Measurements from ENCODE around the gene CCDC74A.
"Not testable (repeated sequence)": the region's sequence is repeated elsewhere in the genome, so short reads cannot be mapped to it uniquely, and the experiment has no call there.

GRCh38 chr2:131527131-131528001 is at the start of gene CCDC74A:
- TF ChIP-seq TCF4 (CRISPR knock-in tag; IDR thresholded peaks at IDR 0.05; ENCODE audit: borderline replicate concordance); ZC3H10 (CRISPR knock-in tag; IDR thresholded peaks at IDR 0.05); ZFP3 (CRISPR knock-in tag; IDR thresholded peaks at IDR 0.05); ZFP30 (CRISPR knock-in tag; IDR thresholded peaks at IDR 0.05); ARNTL (CRISPR knock-in tag; IDR thresholded peaks at IDR 0.05; ENCODE audit: borderline replicate concordance, low read depth): not testable (repeated sequence)
